NCI-H2227 (cell line): ENCODE measurements around the gene EPB41L2.

Experiments
- DNase-seq: peaks from one replicate; lab custom pipeline; 2025; ENCODE audit not compliant: unreplicated experiment; lab: John Stamatoyannopoulos, UW

The EPB41L2 gene

DNA sequence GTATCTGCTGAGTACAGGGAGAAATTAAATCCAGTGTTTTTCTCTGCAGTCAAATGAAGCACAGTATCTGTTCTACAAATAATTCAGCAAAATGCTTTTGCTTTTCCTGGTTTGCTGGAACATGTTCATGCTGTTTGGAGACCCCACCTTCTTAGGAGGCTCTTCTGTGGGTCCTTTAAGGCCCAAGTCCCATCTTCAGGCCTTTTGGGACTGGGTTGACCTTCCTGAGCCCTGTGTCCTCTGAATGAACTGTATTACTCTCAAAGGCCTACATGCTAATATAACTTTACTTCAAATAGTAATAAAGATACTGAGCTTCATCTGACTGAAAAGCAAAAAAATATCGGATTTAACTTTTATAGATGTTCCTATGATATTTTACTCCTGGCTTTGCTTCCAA, 216.5 kb downstream of the EPB41L2 start:
- no peak for DNase-seq

- no peak for DNase-seq
Measured at GRCh38 chr6:130843575-130844320, 219.3 kb downstream of the EPB41L2 start.

DNA sequence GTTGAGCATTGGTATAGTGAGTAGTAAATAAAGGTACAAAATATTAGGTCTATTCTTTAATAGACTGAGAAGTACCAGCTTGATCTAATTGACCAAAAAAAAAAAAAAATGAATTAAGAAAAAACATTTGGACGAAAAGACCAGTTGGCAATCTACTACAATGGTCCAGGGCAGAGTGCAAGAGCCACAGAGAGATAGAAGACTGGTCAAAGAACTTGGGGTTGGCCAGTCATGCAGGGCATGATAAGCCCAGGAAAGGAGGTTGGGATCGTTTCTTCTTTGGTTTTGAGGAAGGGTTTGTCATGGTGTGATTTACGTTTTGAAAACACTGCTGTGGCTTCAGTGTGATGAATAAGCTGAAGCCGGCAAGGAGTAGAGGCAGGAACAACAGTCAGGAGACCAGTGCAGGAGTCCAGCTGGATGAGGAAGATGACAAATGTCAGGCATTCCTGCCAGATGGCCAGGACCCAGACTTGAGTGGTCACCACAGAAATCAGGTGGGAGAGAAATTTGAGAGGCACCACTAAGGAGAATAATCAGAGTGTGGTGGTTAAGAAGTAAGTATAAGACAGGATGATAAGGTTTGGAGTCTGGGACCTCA, 221.8 kb downstream of the EPB41L2 start:
- no peak for DNase-seq

DNA sequence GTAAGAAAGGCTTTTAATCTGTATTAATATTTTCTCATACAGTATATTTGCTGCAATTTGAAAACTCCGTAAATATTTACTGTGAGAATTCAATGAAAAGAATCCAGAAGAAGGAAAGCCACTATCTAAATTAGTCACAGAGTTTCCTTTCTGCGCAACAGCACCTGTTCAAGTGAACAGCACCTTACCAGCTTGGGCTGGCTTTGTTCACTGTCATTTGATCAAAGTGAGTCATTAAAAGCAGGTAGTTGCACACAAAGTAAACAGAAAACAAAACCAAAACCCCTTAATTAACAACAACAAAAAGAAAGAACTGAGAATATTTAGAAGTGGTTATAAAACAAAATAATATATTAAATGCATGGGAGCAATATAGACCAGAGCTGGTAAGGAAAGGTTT, 223.0 kb downstream of the EPB41L2 start:
- no peak for DNase-seq

DNA sequence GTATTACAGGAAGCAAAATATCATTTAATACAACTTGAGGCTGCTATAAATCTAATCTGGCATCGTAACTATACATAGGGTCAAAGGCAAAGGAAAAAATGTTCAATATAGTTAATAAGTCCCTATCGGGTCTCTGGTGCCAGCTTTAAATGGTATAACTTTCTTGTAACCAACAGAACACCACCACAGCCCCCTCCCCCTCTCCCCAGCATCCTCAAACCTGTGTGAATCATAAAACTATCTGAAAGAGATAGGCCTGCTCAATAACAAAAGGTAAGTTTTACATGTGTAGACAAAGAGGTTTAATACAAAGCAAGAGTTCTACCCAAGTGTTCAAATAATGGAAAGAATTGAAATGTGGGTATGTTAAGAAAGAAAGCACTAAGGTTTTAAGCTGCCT, 223.7 kb downstream of the EPB41L2 start:
- DNase-seq: no peak

- DNase-seq: no peak
Measured at GRCh38 chr6:130838951-130839350, 224.1 kb downstream of the EPB41L2 start.

- DNase-seq: no peak
Measured at GRCh38 chr6:130838250-130838860, 224.7 kb downstream of the EPB41L2 start.

DNA sequence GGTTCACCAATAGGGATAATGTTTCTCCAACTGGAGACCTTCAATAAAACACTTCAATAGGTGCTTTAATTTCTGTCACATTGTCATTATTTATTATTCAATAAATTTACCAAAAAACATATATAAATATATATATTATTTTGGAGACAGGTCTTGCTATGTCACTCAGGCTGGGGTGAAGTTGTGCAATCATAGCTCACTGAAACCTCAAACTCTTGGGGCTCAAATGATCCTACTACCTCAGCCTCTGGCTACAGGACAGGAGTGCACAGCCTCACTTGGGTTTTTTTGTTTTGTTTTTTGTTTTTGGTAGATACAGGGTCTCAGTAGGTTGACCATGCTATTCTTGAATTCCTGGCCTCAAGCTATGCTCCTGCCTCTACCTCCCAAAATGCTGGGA, 226.0 kb downstream of the EPB41L2 start:
- no peak for DNase-seq

GRCh38 chr6:130836055-130836640, 226.9 kb downstream of the EPB41L2 start:
- no peak for DNase-seq

DNA sequence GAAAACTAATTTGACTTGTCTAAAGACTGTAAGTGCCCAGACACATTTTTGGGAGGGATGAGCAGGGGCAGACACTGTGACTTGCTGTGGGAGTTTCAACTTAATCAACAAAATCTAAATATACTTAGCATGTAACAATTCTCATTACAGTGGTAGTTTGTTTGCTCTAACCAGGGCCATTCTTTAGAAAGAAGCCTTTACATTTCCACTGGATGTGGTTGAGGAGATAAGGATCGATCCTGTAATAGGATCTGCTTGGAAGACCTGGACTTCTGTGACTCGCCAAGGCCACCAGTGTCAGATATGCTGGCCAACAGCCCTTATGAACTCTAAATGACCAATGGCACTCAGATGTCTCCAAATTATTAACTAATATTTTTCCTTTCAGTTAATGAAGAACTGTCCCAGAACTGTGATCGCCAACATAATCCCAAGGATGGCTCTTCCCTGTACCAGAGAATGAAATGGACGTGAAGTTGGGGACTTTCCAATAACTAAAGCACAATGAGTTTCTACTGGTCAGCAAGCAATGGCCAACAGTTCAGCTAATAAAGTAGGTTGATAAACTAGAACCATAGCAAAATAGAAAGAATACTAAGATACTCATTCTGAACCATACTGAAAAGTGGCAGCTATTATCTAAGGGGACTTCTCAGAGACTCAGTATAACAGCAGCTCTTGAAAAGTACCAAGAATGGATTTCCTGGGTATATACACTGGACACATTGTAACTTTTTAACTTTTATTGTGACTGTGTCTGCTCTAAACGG, 228.4 kb downstream of the EPB41L2 start:
- no peak for DNase-seq

DNA sequence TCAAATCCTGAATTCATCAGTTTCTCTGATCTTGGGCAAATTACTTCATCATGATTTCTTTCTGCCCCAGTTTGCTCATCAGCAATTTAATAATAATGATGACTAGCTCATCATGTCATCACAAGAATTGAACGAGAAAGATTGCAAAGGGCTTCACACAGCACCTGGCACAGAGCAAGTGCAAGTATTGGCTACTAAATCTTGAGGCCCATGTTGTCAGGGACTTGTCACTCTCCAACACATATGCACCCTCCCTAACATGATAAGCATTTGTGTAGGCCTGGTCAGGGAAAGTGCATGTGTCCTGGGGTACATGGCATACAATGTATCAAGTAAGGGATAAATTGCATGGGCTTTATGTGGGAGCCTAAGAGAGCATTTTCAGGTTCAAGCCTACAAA, 229.5 kb downstream of the EPB41L2 start:
- no peak for DNase-seq

DNA sequence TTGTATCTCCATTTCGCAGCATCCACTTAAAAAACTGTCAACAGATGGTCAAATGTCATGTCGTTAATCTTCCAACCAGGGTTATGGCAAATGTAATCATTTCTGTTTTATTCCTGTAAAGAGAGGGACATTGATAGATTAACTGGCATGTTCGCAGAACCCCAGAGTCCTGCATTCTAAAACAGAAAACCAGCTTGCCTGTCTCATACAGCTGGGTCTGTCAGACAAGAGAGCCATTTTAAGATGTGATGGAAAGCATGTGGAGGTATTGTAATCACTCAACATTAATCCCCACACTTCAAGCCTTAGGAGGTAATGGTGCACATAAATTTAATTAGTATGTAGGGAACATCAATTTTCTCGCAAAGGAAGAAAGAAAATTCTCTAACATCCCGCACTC, 231.4 kb downstream of the EPB41L2 start:
- DNase-seq: no peak

- no peak for DNase-seq
Measured at GRCh38 chr6:130829333-130829910, 233.6 kb downstream of the EPB41L2 start.

DNA sequence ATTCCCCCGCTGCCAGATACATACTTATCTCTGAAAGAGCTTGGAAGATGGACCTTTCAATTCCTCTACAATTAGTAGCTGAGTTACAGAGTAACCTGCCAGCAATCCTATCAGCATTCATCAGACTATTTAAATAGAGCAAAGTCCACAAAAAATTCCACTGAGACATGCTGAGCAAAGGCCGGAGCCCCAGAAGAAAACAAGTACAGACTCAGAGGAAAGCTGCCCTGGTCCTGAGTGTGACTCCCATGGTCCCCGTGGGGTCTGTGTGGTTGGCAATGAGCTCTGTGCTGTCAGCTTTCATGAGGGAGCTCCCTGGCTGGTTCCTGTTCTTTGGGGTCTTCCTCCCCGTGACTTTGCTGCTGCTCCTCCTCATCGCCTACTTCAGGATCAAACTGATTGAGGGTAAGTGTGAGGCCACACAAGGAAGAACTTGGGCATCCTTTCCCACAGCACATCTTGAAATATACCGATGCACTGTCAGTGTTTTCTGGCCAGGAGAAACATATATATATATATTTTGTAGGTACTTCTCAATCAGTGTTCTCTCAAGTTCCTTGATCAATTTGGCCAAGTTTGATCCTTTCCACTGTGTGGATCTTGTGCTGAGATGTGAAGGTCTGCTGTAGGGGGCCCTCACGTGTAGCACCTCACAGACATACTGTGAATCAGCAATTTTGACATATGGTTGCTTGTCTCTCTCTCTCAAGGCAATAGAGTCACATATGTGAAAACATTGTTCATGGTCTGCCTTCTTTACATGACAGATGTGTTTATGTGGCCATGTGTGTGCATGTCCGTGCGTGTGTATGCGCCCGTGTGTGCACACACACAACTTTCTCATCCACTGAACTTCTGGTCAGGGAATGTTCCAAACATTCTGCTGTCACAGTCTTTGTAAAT, 235.5 kb downstream of the EPB41L2 start, which contains the start of gene SMLR1:
Gene SMLR1, plus strand, starts transcription at position 160 of the 903 bp plus-strand sequence. Its CDS starts 8 bp downstream, at position 168.
- DNase-seq: no peak

DNA sequence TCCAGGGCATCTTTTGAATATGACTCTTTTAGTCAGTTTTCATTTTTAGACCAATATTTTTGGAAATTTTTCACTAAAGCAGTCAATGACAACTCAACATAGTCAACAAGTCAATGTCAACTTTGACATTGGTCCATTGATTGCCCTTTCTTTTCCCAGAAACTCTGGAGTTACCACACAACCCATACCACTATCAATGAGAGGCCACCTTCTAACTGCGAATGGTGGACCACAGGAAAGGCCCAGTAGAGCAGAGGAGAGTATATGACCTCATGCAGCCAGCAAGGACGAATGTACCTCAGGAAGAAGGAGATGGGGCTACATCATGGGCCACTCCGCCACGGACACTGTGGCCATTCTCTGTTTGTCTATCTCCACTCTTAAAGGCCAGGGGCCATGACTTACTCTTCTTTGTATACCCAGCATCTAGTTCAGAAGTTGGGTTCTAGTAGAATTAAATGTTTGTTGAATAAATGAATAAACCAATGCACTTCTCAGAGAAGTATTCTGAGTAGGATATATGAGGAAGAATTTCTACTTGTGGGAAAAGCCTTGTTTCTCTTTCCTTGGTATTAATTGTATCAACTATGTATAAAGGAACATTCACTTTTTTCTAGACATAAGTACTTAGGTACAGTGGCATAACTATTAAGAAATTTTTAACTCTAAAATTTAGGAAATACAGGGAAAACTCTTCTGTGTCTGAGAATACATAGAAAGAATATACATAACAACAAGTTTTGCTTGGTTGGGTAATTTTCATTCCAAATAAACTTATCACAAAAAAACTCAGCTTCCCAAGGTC, 236.4 kb downstream of the EPB41L2 start:
- no peak for DNase-seq

DNA sequence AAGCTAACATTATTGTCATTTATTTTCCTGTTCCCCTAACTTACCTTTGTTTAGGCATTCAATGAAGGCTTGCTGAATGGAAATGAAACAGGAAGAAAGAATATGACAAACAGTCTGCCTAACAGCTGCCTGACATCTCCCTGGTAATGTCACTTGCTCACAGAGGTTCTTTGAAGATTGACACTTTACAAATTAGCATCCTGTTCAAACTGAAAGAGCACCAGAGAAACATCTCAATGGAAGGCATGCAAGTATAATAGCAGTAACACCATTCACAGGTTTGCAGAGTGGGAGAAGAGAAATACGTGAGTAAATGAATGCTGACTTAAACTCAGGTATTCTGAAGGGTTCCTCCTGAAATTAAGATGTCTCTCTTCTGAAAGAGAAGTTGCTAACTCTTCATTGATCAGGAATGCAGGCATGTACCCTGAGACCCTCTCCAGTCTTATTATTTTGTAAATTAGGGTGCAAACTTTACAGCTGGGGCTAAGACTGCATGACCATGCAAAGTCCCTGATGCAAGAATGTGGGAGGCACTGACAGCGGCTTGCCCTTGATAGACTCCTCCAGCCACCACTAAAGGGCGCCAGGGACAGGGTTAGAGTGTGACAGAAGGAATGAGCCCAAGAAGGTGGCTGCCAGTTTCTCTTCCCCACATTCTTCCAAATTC, 237.1 kb downstream of the EPB41L2 start:
- no peak for DNase-seq

DNA sequence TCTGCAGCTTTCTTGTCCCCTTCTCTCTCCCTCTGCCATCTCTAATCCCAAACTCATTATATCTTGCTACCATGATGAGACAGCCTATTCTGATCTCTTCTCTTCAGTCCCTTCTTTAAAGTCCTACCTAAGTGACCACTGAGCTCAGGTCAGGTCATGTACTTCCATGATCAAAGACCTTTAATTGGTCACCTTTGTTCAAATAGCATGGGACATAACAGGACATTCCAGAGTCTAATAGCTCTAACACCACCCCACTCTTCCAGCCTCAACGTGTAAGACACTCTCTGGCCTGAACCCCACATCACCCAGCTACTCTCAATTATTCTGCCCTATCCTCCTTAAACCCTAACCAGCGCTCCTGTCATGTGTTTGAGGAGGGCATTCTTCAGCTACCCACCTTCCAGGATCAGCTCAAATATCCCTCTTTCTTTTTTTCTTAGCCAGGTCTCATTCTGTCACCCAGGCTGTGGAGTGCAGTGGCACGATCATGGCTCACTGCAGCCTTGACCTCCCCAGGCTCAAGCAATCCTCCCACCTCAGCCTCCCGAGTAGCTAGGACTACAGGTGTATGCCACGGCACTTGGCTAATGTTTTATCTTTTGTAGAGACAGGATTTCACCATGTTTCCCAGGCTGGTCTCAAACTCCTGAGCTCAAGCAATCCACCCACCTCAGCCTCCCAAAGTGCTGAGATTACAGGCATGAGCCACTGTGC, 237.9 kb downstream of the EPB41L2 start:
- DNase-seq: no peak

- no peak for DNase-seq
Measured at GRCh38 chr6:130822736-130823135, 240.3 kb downstream of the EPB41L2 start.
